RPMI8226 (cell line): ENCODE measurements around the gene MCF2L2.

Source experiments
- DNase-seq: peaks from one replicate; pipeline ENCODE4 v3.0.0-alpha.2; 2015

The MCF2L2 gene

GRCh38 chr3:183158113-183158512, 270.3 kb downstream of the MCF2L2 start:
- DNase-seq = no peak

GRCh38 chr3:183156266-183156665, 272.2 kb downstream of the MCF2L2 start:
- DNase-seq = no peak

- no peak for DNase-seq
Observed at GRCh38 chr3:183155499-183155898, 272.9 kb downstream of the MCF2L2 start.

GRCh38 chr3:183153210-183153950, 275.0 kb downstream of the MCF2L2 start:
- DNase-seq = no peak

- DNase-seq = no peak
Observed at GRCh38 chr3:183151821-183152351, 276.5 kb downstream of the MCF2L2 start.

- DNase-seq = no peak
Observed at GRCh38 chr3:183151086-183151485, 277.3 kb downstream of the MCF2L2 start.

- DNase-seq = no peak
Observed at GRCh38 chr3:183149915-183150750, 278.3 kb downstream of the MCF2L2 start.

- no peak for DNase-seq
Observed at GRCh38 chr3:183148056-183148455, 280.4 kb downstream of the MCF2L2 start.

GRCh38 chr3:183144363-183144762, 284.1 kb downstream of the MCF2L2 start:
- no peak for DNase-seq

- no peak for DNase-seq
Observed at GRCh38 chr3:183142199-183142598, 286.2 kb downstream of the MCF2L2 start.

- DNase-seq = no peak
Observed at GRCh38 chr3:183134844-183135243, 293.6 kb downstream of the MCF2L2 start.

- DNase-seq = no peak
Observed at GRCh38 chr3:183132409-183132808, 296.0 kb downstream of the MCF2L2 start.

- DNase-seq = no peak
Observed at GRCh38 chr3:183131735-183132134, 296.7 kb downstream of the MCF2L2 start.

- DNase-seq = no peak
Observed at GRCh38 chr3:183131186-183131725, 297.2 kb downstream of the MCF2L2 start.

GRCh38 chr3:183129243-183129642, 299.2 kb downstream of the MCF2L2 start:
- DNase-seq = no peak

- no peak for DNase-seq
Observed at GRCh38 chr3:183128709-183129108, 299.7 kb downstream of the MCF2L2 start.
